T follicular helper cell (primary cell): ENCODE results near the gene DCAF10.
"Not testable (repeated sequence)": the region's sequence is repeated elsewhere in the genome, so short reads cannot be mapped to it uniquely, and the experiment has no call there.

Source experiments
- DNase-seq: peaks from one replicate; pipeline ENCODE4 v3.0.0-alpha.2; 2020; ENCODE audit warnings: low read depth

Gene DCAF10

GRCh38 chr9:37792122-37792521, 8.5 kb upstream of the DCAF10 start:
- no peak for DNase-seq

GRCh38 chr9:37796232-37796631, 4.4 kb upstream of the DCAF10 start:
- no peak for DNase-seq

GRCh38 chr9:37798677-37799076, 1.9 kb upstream of the DCAF10 start:
- no peak for DNase-seq

- DNase-seq: no peak
These were observed 772 bp downstream of the DCAF10 start for GRCh38 chr9:37801287-37801850.

- no peak for DNase-seq
These were observed 1.5 kb downstream of the DCAF10 start for GRCh38 chr9:37801959-37802711.

GRCh38 chr9:37806271-37806670, 5.7 kb downstream of the DCAF10 start:
- DNase-seq: no peak

GRCh38 chr9:37809676-37810075, 9.1 kb downstream of the DCAF10 start:
- not testable (repeated sequence) for DNase-seq

- DNase-seq: no peak
These were observed 11.4 kb downstream of the DCAF10 start for GRCh38 chr9:37811906-37812476.

- DNase-seq: no peak
These were observed 12.3 kb downstream of the DCAF10 start for GRCh38 chr9:37812773-37813379.

- DNase-seq: no peak
These were observed 18.3 kb downstream of the DCAF10 start for GRCh38 chr9:37818849-37819248.

- DNase-seq: no peak
These were observed 19.5 kb downstream of the DCAF10 start for GRCh38 chr9:37820142-37820541.

GRCh38 chr9:37825174-37825573, 24.6 kb downstream of the DCAF10 start:
- not testable (repeated sequence) for DNase-seq

- DNase-seq: no peak
These were observed 27.0 kb downstream of the DCAF10 start for GRCh38 chr9:37827483-37828165.

GRCh38 chr9:37835821-37836220, 35.2 kb downstream of the DCAF10 start:
- no peak for DNase-seq

- no peak for DNase-seq
These were observed 35.8 kb downstream of the DCAF10 start for GRCh38 chr9:37836386-37836785.

- no peak for DNase-seq
These were observed 39.2 kb downstream of the DCAF10 start for GRCh38 chr9:37839496-37840461.

GRCh38 chr9:37840560-37841194, 40.1 kb downstream of the DCAF10 start:
- no peak for DNase-seq

GRCh38 chr9:37852222-37852621, 51.6 kb downstream of the DCAF10 start:
- no peak for DNase-seq

GRCh38 chr9:37856551-37856950, 56.0 kb downstream of the DCAF10 start:
- DNase-seq: no peak

GRCh38 chr9:37859043-37859442, 58.4 kb downstream of the DCAF10 start:
- no peak for DNase-seq

GRCh38 chr9:37862530-37862929, 61.9 kb downstream of the DCAF10 start:
- no peak for DNase-seq
